GM23338 (cell line): Measurements from ENCODE around the gene RSRC1. TPM values are rescaled to one million over a fixed set of nuclear protein-coding genes. Genes with fewer than 3 reads are reported as not detected.

Source experiments
- ATAC-seq: fragments of 200-7000 bp; cut with Tn5 transposase; 3 replicates; pipeline ENCODE4 v1.9.1; 2020
- DNase-seq: peaks from one replicate; pipeline ENCODE4 v3.0.0-alpha.2; 2015; ENCODE audit warnings: low spot score
- H2AFZ ChIP-seq: fragments of 200-600 bp; sonication (generic); 2 replicates; pipeline ENCODE4 v1.8.0; 2016; ENCODE audit warnings: antibody characterized with exemption, mild to moderate bottlenecking, moderate library complexity
- H3F3A ChIP-seq: fragments of 200-600 bp; sonication (generic); replicated peaks from 2 replicates; pipeline ENCODE4 v1.8.0; 2017; ENCODE audit warnings: antibody characterized with exemption, mixed run types, low read depth
- H3K27ac ChIP-seq: fragments of 200-600 bp; sonication (generic); 2 replicates; pipeline ENCODE4 v1.6.1; 2016; ENCODE audit warnings: low read depth
- H3K27me3 ChIP-seq: fragments of 200-600 bp; sonication (generic); 2 replicates; pipeline ENCODE4 v1.8.0; 2016; ENCODE audit warnings: mild to moderate bottlenecking, mixed run types, moderate library complexity; ENCODE audit not compliant: insufficient read depth
- H3K36me3 ChIP-seq: fragments of 200-600 bp; sonication (generic); 2 replicates; pipeline ENCODE4 v1.8.0; 2016; ENCODE audit warnings: mild to moderate bottlenecking; ENCODE audit not compliant: insufficient read depth
- H3K4me1 ChIP-seq: fragments of 200-600 bp; sonication (generic); 2 replicates; pipeline ENCODE4 v1.8.0; 2016; ENCODE audit warnings: mild to moderate bottlenecking, moderate library complexity; ENCODE audit not compliant: insufficient read depth
- H3K4me2 ChIP-seq: fragments of 200-600 bp; sonication (generic); 2 replicates; pipeline ENCODE4 v1.7.1; 2017; ENCODE audit warnings: mixed run types
- H3K4me3 ChIP-seq: fragments of 200-600 bp; sonication (generic); 2 replicates; pipeline ENCODE4 v1.6.1; 2016; ENCODE audit warnings: mixed run types
- H3K79me2 ChIP-seq: fragments of 200-600 bp; sonication (generic); replicated peaks from 2 replicates; pipeline ENCODE4 v1.8.0; 2017; ENCODE audit warnings: mild to moderate bottlenecking; ENCODE audit not compliant: insufficient read depth
- H3K9me2 ChIP-seq: fragments of 200-600 bp; sonication (generic); 2 replicates; pipeline ENCODE4 v1.8.0; 2017; ENCODE audit not compliant: insufficient read depth
- H4K20me1 ChIP-seq: fragments of 200-600 bp; sonication (generic); replicated peaks from 2 replicates; pipeline ENCODE4 v1.8.0; 2017; ENCODE audit warnings: mild to moderate bottlenecking; ENCODE audit not compliant: insufficient read depth
- H3K27ac Mint-ChIP-seq: 2 replicates; pipeline ENCODE4 v1.8.0; 2020; ENCODE audit warnings: inconsistent platforms, mild to moderate bottlenecking, moderate library complexity, mixed read lengths
- H3K27me3 Mint-ChIP-seq: 3 replicates; pipeline ENCODE4 v1.8.0; 2022; ENCODE audit warnings: low read depth, mild to moderate bottlenecking, moderate library complexity, mixed read lengths, inconsistent platforms; ENCODE audit not compliant: insufficient read depth, poor library complexity
- H3K36me3 Mint-ChIP-seq: 3 replicates; pipeline ENCODE4 v1.8.0; 2021; ENCODE audit warnings: low read depth, mild to moderate bottlenecking, inconsistent platforms, moderate library complexity, mixed read lengths
- H3K4me1 Mint-ChIP-seq: 3 replicates; pipeline ENCODE4 v1.8.0; 2020; ENCODE audit warnings: mild to moderate bottlenecking, inconsistent platforms, mixed read lengths
- H3K4me3 Mint-ChIP-seq: 3 replicates; pipeline ENCODE4 v1.8.0; 2021; ENCODE audit warnings: moderate library complexity, mild to moderate bottlenecking, inconsistent platforms, mixed read lengths
- H3K9me3 Mint-ChIP-seq: 3 replicates; pipeline ENCODE4 v1.8.0; 2020; ENCODE audit warnings: moderate library complexity, mild to moderate bottlenecking, inconsistent platforms, mixed read lengths
- CREB1 ChIP-seq: fragments of 250-450 bp; sonication (Bioruptor Pico); IDR thresholded peaks from 2 replicates; pipeline ENCODE4 v1.5.0; 2020; ENCODE audit warnings: low read depth, mild to moderate bottlenecking, moderate library complexity
- CTCF ChIP-seq, 2 experiments: fragments of 200-600 bp in 1 of 2; sonication (generic) in 1 of 2; conservative IDR thresholded peaks; 2 replicates each; pipeline versions ENCODE4 v1.5.1 to v1.6.1; 2016 to 2017; ENCODE audit warnings: antibody characterized with exemption in 2 of 2, low read depth in 2 of 2, mild to moderate bottlenecking in 2 of 2, moderate library complexity in 1 of 2
- ETS1 ChIP-seq: IDR thresholded peaks from 2 replicates; pipeline ENCODE4 v1.6.1; 2016; ENCODE audit warnings: antibody characterized with exemption
- EZH2 ChIP-seq: fragments of 200-600 bp; sonication (generic); IDR thresholded peaks from one replicate; pipeline ENCODE4 v1.8.0; 2017; ENCODE audit warnings: antibody characterized with exemption, mild to moderate bottlenecking, low read depth; ENCODE audit not compliant: unreplicated experiment
- EZH2phosphoT487 ChIP-seq: fragments of 200-600 bp; sonication (generic); IDR thresholded peaks from one replicate; pipeline ENCODE4 v1.8.1; 2018; ENCODE audit warnings: antibody characterized with exemption; ENCODE audit not compliant: unreplicated experiment
- JUNB ChIP-seq: IDR thresholded peaks from one replicate; pipeline ENCODE4 v1.6.1; 2016; ENCODE audit warnings: antibody characterized with exemption; ENCODE audit not compliant: unreplicated experiment
- NANOG ChIP-seq: IDR thresholded peaks from 2 replicates; pipeline ENCODE4 v1.6.1; 2016; ENCODE audit warnings: antibody characterized with exemption, borderline replicate concordance
- POLR2AphosphoS5 ChIP-seq: IDR thresholded peaks from 2 replicates; pipeline ENCODE4 v1.6.1; 2016; ENCODE audit warnings: antibody characterized with exemption, low read depth
- REST ChIP-seq: IDR thresholded peaks from one replicate; pipeline ENCODE4 v1.6.1; 2018; ENCODE audit warnings: antibody characterized with exemption; ENCODE audit not compliant: unreplicated experiment
- STAT1 ChIP-seq: IDR thresholded peaks from one replicate; pipeline ENCODE4 v1.6.1; 2016; ENCODE audit warnings: antibody characterized with exemption; ENCODE audit not compliant: unreplicated experiment
- ZNF114 ChIP-seq: fragments of 250-450 bp; sonication (Bioruptor Pico); IDR thresholded peaks from 2 replicates; pipeline ENCODE4 v1.5.0; 2020; ENCODE audit warnings: mild to moderate bottlenecking, moderate library complexity
- ZNF331 ChIP-seq: fragments of 250-450 bp; sonication (Bioruptor Pico); IDR thresholded peaks from 2 replicates; pipeline ENCODE4 v1.5.0; 2020; ENCODE audit warnings: low read depth, mild to moderate bottlenecking, moderate library complexity
- ZNF462 ChIP-seq: fragments of 250-450 bp; sonication (Bioruptor Pico); IDR thresholded peaks from 2 replicates; pipeline ENCODE4 v1.5.0; 2020; ENCODE audit warnings: mild to moderate bottlenecking, moderate library complexity
- polyA plus RNA-seq: library from polyadenylated mRNA; unstranded; fragments of >200 nt; fragmentation: Nextera tagmentation; extraction: Ambion mirVana; gene quantifications from 2 replicates; pipeline ENCODE4 v1.2.1, GENCODE V29; 2016
- total RNA-seq: library from RNA; depleted of rRNA; stranded (reverse); fragments of >200 nt; shearing (Covaris generic); gene quantifications from 2 replicates; pipeline ENCODE4 v1.2.3, GENCODE V29; 2014

Gene RSRC1
- total and polyA plus RNA-seq, 2 experiments from 2014 or later, result 32.5 to 76.8 TPM

GRCh38 chr3:158452334-158452733 lies 342.4 kb downstream of the RSRC1 start:
- no peak overlapping the region for H3K4me3 ChIP-seq
- no peak overlapping the region for H3K4me2 ChIP-seq
- H3K4me1 ChIP-seq, result no peaks in the 10 kb centered on the region
- no peak overlapping the region for H2AFZ ChIP-seq
- no peaks in the 10 kb centered on the region for H3K9me2 ChIP-seq
- Mint-ChIP-seq H3K27me3 (no peaks in the 10 kb centered on the region), H3K9me3 (no peaks in the 10 kb centered on the region), H3K4me1 (0 out of 3 replicates have a peak, but pooled peaks cover 2% of the 10 kb centered on the region), H3K4me3 (no peak overlapping the region), H3K36me3 (no peaks in the 10 kb centered on the region), H3K27ac (no peak overlapping the region)
- H3K27me3 ChIP-seq, result no peaks in the 10 kb centered on the region
- no peaks in the 10 kb centered on the region for H3K36me3 ChIP-seq
- no peaks in the 10 kb centered on the region for H3F3A ChIP-seq
- DNase-seq, result no peak
- H3K27ac ChIP-seq, result no peak overlapping the region
- TF ChIP-seq ETS1 (no peak), POLR2AphosphoS5 (no peak), EZH2phosphoT487 (no peak), CREB1 (CRISPR knock-in tag) (no peak), ZNF462 (CRISPR knock-in tag) (no peak), REST (no peak), CTCF (conservative IDR thresholded peaks at IDR 0.05; ENCODE audit: low read depth in 2 of 2) (no peak), ZNF114 (no peak), JUNB (no peak), NANOG (no peak), EZH2 (no peak), ZNF331 (CRISPR knock-in tag) (no peak), STAT1 (no peak)
- ATAC-seq, result no peak
- H3K79me2 ChIP-seq, result no peaks in the 10 kb centered on the region
- peaks cover 4% of the 10 kb centered on the region; the same call in 1 of the 2 replicates for H4K20me1 ChIP-seq
